WTC11 (cell line): Measurements from ENCODE around the gene ENHO. TPM values are rescaled to one million over a fixed set of nuclear protein-coding genes. Genes with fewer than 3 reads are reported as not detected.

Experiments used
- ATAC-seq: fragments of 200-7000 bp; cut with Tn5 transposase; 2 replicates; pipeline ENCODE4 v1.10.0; 2021; ENCODE audit warnings: mild to moderate bottlenecking, moderate library complexity
- CTCF ChIA-PET: fragments of 300-600 bp; sonication (Branson Sonifier 250); formaldehyde crosslinking; loops from one replicate; lab custom pipeline; 2021; ENCODE audit warnings: antibody characterized with exemption; lab: Charles Lee
- POLR2A ChIA-PET: fragments of 350-600 bp; sonication (Branson Sonifier 250); formaldehyde crosslinking; loops from one replicate; lab custom pipeline; 2021; ENCODE audit warnings: antibody characterized with exemption; lab: Charles Lee
- DNase-seq: peaks from one replicate; pipeline ENCODE4 v3.0.0; 2021; ENCODE audit warnings: low spot score
- H3K27ac Mint-ChIP-seq: 2 replicates; pipeline ENCODE4 v1.8.0; 2021; ENCODE audit warnings: mixed read lengths
- H3K27me3 Mint-ChIP-seq: 2 replicates; pipeline ENCODE4 v1.8.0; 2021; ENCODE audit warnings: low read depth, mild to moderate bottlenecking, moderate library complexity, mixed read lengths
- H3K36me3 Mint-ChIP-seq: 2 replicates; pipeline ENCODE4 v1.8.0; 2021; ENCODE audit warnings: mixed read lengths
- H3K4me1 Mint-ChIP-seq: 2 replicates; pipeline ENCODE4 v1.8.0; 2022; ENCODE audit warnings: mixed read lengths
- H3K4me3 Mint-ChIP-seq: 2 replicates; pipeline ENCODE4 v1.8.0; 2021; ENCODE audit warnings: mild to moderate bottlenecking, moderate library complexity, mixed read lengths
- H3K9me3 Mint-ChIP-seq: 2 replicates; pipeline ENCODE4 v1.8.0; 2021; ENCODE audit warnings: mixed read lengths
- GABPB1 ChIP-seq: sonication (generic); formaldehyde crosslinking; IDR thresholded peaks from 2 replicates; pipeline ENCODE4 v1.8.1; 2023; ENCODE audit warnings: mild to moderate bottlenecking, missing genetic modification reagents
- KAT7 ChIP-seq: sonication (generic); formaldehyde crosslinking; IDR thresholded peaks from 2 replicates; pipeline ENCODE4 v1.8.1; 2023; ENCODE audit warnings: missing genetic modification reagents, mild to moderate bottlenecking, borderline replicate concordance
- MYBL2 ChIP-seq: sonication (generic); formaldehyde crosslinking; IDR thresholded peaks from 2 replicates; pipeline ENCODE4 v1.8.1; 2023; ENCODE audit warnings: mild to moderate bottlenecking, moderate library complexity, missing genetic modification reagents
- NR1H2 ChIP-seq: sonication (generic); formaldehyde crosslinking; IDR thresholded peaks from 2 replicates; pipeline ENCODE4 v1.9.0; 2021; ENCODE audit warnings: mild to moderate bottlenecking, moderate library complexity, missing genetic modification reagents
- TCF7 ChIP-seq: sonication (generic); formaldehyde crosslinking; IDR thresholded peaks from 2 replicates; pipeline ENCODE4 v1.8.0; 2022; ENCODE audit warnings: mild to moderate bottlenecking, low read depth, missing genetic modification reagents, moderate library complexity
- total RNA-seq: library from RNA; stranded (reverse); gene quantifications from 3 replicates; pipeline ENCODE4 v1.2.3, GENCODE V29; 2021
- TF ChIP-seq, protein P1 (sequence below): sonication (generic); formaldehyde crosslinking; IDR thresholded peaks from 2 replicates; pipeline ENCODE4 v1.8.1; 2022; ENCODE audit warnings: low read depth, mild to moderate bottlenecking, moderate library complexity, missing genetic modification reagents, borderline replicate concordance
- TF ChIP-seq, protein P2 (sequence below): sonication (generic); formaldehyde crosslinking; IDR thresholded peaks from 2 replicates; pipeline ENCODE4 v1.8.0; 2022; ENCODE audit warnings: mild to moderate bottlenecking, missing genetic modification reagents
- TF ChIP-seq, protein P3 (sequence below): sonication (generic); formaldehyde crosslinking; IDR thresholded peaks from 2 replicates; pipeline ENCODE4 v1.8.0; 2022; ENCODE audit warnings: missing genetic modification reagents
- TF ChIP-seq, protein P4 (sequence below): fragments of 250-450 bp; sonication (Bioruptor Pico); IDR thresholded peaks from 2 replicates; pipeline ENCODE4 v1.9.0; 2021; ENCODE audit warnings: mild to moderate bottlenecking
- TF ChIP-seq, protein P5 (sequence below): sonication (generic); formaldehyde crosslinking; IDR thresholded peaks from 2 replicates; pipeline ENCODE4 v1.8.0; 2023; ENCODE audit warnings: mild to moderate bottlenecking, missing genetic modification reagents

ENHO gene
- total RNA-seq, 1 experiment from 2014 or later: 28.3 TPM

DNA sequence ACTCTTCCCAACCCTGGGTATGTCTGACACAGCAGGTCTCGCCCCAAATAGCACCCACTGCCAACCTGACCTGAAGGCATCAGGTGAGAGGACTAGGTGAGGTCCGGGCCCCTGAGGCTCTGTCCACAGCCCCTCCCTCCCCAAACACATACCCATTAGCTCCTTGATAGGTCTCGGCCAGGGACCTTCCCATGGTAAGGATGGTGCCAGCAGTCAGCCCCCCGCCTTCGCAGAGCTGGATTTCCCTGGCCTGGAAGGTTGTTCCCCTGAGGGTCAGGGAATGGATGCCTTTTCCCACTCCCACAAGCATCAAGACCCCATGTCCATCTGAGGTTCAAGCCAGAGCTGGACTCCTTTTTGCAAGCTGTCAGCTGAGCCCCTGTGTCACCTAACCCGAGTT, 2.7 kb downstream of the ENHO start:
- H3K36me3 Mint-ChIP-seq: no peaks in the 10 kb centered on the region
- peaks cover 24% of the 10 kb centered on the region for H3K27me3 Mint-ChIP-seq
- ATAC-seq (no peak), DNase-seq (no peak)
- H3K27ac Mint-ChIP-seq: no peak overlapping the region
- POLR2A ChIA-PET: no interaction called here
- TF ChIP-seq, protein P1, sequence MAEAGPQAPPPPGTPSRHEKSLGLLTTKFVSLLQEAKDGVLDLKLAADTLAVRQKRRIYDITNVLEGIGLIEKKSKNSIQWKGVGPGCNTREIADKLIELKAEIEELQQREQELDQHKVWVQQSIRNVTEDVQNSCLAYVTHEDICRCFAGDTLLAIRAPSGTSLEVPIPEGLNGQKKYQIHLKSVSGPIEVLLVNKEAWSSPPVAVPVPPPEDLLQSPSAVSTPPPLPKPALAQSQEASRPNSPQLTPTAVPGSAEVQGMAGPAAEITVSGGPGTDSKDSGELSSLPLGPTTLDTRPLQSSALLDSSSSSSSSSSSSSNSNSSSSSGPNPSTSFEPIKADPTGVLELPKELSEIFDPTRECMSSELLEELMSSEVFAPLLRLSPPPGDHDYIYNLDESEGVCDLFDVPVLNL (CRISPR knock-in tag): no peak
- TF ChIP-seq, protein P2, sequence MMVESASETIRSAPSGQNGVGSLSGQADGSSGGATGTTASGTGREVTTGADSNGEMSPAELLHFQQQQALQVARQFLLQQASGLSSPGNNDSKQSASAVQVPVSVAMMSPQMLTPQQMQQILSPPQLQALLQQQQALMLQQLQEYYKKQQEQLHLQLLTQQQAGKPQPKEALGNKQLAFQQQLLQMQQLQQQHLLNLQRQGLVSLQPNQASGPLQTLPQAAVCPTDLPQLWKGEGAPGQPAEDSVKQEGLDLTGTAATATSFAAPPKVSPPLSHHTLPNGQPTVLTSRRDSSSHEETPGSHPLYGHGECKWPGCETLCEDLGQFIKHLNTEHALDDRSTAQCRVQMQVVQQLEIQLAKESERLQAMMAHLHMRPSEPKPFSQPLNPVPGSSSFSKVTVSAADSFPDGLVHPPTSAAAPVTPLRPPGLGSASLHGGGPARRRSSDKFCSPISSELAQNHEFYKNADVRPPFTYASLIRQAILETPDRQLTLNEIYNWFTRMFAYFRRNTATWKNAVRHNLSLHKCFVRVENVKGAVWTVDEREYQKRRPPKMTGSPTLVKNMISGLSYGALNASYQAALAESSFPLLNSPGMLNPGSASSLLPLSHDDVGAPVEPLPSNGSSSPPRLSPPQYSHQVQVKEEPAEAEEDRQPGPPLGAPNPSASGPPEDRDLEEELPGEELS (CRISPR knock-in tag): no peak
- TF ChIP-seq, protein P3, sequence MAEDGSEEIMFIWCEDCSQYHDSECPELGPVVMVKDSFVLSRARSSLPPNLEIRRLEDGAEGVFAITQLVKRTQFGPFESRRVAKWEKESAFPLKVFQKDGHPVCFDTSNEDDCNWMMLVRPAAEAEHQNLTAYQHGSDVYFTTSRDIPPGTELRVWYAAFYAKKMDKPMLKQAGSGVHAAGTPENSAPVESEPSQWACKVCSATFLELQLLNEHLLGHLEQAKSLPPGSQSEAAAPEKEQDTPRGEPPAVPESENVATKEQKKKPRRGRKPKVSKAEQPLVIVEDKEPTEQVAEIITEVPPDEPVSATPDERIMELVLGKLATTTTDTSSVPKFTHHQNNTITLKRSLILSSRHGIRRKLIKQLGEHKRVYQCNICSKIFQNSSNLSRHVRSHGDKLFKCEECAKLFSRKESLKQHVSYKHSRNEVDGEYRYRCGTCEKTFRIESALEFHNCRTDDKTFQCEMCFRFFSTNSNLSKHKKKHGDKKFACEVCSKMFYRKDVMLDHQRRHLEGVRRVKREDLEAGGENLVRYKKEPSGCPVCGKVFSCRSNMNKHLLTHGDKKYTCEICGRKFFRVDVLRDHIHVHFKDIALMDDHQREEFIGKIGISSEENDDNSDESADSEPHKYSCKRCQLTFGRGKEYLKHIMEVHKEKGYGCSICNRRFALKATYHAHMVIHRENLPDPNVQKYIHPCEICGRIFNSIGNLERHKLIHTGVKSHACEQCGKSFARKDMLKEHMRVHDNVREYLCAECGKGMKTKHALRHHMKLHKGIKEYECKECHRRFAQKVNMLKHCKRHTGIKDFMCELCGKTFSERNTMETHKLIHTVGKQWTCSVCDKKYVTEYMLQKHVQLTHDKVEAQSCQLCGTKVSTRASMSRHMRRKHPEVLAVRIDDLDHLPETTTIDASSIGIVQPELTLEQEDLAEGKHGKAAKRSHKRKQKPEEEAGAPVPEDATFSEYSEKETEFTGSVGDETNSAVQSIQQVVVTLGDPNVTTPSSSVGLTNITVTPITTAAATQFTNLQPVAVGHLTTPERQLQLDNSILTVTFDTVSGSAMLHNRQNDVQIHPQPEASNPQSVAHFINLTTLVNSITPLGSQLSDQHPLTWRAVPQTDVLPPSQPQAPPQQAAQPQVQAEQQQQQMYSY (CRISPR knock-in tag): no peak
- H3K9me3 Mint-ChIP-seq: no peaks in the 10 kb centered on the region
- H3K4me3 Mint-ChIP-seq: no peak overlapping the region
- CTCF ChIA-PET: interaction anchor here (0.8 to 2.2 kb wide), 10 partner anchors 10 to 120 kb away, joined by 3 to 25 read pairs (median 11); no protein-coding TSS in a partner anchor
- H3K4me1 Mint-ChIP-seq: peaks cover 20% of the 10 kb centered on the region

DNA sequence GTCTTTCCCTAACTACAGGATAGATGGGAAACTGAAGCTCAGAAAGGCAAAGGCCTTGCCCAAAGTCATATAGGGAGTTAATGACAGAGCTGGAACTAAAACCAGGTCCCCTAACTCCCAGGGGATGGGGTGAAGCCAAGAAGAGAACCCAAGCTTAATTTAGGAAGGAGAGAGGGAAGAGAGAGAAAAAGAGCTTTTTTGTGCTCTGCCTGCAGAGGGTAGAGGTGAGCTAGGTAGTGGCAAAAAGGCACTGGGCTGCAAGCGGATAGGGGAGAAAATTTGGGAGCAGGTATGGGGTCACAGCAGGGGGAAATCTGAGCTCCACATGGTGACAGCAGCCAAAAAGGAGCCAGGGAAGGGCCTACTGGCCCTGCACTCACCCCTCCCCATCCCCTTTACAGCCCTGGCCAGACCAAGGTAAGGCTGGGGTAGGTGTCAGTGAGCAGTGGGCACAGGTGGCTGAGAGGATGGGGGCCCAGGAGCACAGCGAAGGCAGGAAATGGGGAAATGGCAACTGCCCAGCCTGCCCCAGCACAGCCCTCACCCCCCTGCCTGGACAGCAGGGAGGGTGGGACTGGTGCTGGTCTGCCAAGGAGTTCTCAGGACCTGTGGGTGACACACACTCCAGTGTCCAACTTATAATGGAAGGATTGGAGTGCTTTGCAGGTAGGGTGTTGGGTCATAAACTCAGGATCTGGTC, 3.3 kb downstream of the ENHO start:
- peaks cover 19% of the 10 kb centered on the region for H3K27me3 Mint-ChIP-seq
- ChIA-PET POLR2A (interaction anchor here (1.1 kb wide), 1 partner anchor 14 kb away, joined by 3 read pairs; no protein-coding TSS in a partner anchor), CTCF (interaction anchor here (0.7 to 2.2 kb wide), 18 partner anchors 9 to 120 kb away, joined by 3 to 25 read pairs (median 6); partner anchors contain the start of gene ARID3C)
- no peak overlapping the region for H3K4me3 Mint-ChIP-seq
- no peaks in the 10 kb centered on the region for H3K9me3 Mint-ChIP-seq
- no peak overlapping the region for H3K27ac Mint-ChIP-seq
- H3K36me3 Mint-ChIP-seq: no peaks in the 10 kb centered on the region
- DNase-seq (no peak), ATAC-seq (no peak)
- TF ChIP-seq MYBL2 (CRISPR knock-in tag) (no peak), KAT7 (CRISPR knock-in tag) (no peak), GABPB1 (CRISPR knock-in tag) (no peak), NR1H2 (CRISPR knock-in tag) (no peak)
- H3K4me1 Mint-ChIP-seq: peaks cover 22% of the 10 kb centered on the region

DNA sequence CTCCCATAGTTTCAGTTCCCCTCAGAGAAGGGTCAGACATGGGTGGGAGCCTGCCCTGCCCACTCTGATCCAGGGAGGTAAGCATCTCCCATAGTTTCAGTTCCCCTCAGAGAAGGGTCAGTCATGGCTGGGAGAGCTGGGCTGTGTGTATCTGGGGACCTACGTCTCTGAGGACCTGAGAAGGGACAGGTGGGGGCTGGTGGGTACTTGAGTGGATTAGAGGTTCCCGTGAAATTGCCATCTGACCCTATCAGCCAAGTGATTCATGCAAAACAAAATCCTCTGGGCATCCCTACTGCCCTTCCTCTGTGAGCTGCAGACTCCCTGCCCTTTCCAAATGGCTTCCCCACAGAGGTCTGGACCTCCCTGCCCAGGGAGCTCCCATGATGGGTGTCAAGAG, 3.9 kb downstream of the ENHO start:
- no peak overlapping the region for H3K27ac Mint-ChIP-seq
- POLR2A ChIA-PET: interaction anchor here (1.1 kb wide), 1 partner anchor 13 kb away, joined by 3 read pairs; no protein-coding TSS in a partner anchor
- no peaks in the 10 kb centered on the region for H3K9me3 Mint-ChIP-seq
- no peak overlapping the region for H3K4me3 Mint-ChIP-seq
- no peaks in the 10 kb centered on the region for H3K36me3 Mint-ChIP-seq
- ATAC-seq (no peak), DNase-seq (no peak)
- no peak for TF ChIP-seq TCF7 (CRISPR knock-in tag)
- TF ChIP-seq, protein P4, sequence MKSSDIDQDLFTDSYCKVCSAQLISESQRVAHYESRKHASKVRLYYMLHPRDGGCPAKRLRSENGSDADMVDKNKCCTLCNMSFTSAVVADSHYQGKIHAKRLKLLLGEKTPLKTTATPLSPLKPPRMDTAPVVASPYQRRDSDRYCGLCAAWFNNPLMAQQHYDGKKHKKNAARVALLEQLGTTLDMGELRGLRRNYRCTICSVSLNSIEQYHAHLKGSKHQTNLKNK (CRISPR knock-in tag): no peak
- TF ChIP-seq, protein P5, sequence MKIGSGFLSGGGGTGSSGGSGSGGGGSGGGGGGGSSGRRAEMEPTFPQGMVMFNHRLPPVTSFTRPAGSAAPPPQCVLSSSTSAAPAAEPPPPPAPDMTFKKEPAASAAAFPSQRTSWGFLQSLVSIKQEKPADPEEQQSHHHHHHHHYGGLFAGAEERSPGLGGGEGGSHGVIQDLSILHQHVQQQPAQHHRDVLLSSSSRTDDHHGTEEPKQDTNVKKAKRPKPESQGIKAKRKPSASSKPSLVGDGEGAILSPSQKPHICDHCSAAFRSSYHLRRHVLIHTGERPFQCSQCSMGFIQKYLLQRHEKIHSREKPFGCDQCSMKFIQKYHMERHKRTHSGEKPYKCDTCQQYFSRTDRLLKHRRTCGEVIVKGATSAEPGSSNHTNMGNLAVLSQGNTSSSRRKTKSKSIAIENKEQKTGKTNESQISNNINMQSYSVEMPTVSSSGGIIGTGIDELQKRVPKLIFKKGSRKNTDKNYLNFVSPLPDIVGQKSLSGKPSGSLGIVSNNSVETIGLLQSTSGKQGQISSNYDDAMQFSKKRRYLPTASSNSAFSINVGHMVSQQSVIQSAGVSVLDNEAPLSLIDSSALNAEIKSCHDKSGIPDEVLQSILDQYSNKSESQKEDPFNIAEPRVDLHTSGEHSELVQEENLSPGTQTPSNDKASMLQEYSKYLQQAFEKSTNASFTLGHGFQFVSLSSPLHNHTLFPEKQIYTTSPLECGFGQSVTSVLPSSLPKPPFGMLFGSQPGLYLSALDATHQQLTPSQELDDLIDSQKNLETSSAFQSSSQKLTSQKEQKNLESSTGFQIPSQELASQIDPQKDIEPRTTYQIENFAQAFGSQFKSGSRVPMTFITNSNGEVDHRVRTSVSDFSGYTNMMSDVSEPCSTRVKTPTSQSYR: no peak
- peaks cover 13% of the 10 kb centered on the region for H3K27me3 Mint-ChIP-seq
- peaks cover 25% of the 10 kb centered on the region for H3K4me1 Mint-ChIP-seq
- CTCF ChIA-PET: interaction anchor here (0.7 to 2.2 kb wide), 16 partner anchors 9 to 115 kb away, joined by 3 to 25 read pairs (median 6); partner anchors contain the start of gene ARID3C
